ENCODE results near the gene RANBP3.

The RANBP3 gene

DNA sequence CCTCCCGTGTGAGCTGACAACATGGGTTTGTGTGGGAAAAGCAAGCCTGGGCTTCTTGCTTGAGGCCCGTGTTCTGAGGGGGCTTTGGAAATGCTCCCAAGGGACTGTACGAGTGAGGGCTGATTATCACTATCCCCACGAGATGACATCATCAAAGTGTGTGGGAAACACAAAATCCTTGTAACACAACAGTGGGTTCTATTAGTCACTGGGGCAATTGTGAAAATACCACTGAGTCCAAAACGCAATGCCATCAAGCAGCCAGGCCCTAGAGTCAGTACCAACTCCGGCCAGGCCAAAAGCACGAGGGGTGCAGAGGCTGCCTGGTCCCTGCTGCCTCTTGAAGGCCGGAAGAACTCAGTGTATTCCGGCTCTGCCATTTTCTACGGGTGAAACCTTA is 34.3 kb downstream of the RANBP3 start:
- DNase-seq: no peak

DNA sequence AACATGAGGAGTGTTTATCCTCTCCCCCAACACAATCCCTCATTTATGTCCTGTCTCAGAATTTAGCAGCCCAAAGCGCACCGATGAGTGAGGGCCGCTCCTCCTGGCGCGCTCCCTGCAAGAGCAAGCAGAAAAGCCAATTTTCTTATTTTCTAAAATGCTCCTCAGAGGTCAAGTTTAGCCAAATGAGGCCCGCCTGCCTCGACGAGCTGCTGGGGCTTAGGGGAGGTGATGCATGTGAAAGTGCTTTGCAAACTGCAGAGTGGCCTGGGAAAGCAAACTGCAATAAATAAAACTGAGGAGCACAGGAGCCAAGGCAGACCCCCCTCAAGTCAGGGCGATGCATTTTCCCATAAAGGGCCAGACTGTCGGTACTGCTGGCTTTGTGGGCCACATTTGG is 34.9 kb downstream of the RANBP3 start:
- DNase-seq: no peak

DNA sequence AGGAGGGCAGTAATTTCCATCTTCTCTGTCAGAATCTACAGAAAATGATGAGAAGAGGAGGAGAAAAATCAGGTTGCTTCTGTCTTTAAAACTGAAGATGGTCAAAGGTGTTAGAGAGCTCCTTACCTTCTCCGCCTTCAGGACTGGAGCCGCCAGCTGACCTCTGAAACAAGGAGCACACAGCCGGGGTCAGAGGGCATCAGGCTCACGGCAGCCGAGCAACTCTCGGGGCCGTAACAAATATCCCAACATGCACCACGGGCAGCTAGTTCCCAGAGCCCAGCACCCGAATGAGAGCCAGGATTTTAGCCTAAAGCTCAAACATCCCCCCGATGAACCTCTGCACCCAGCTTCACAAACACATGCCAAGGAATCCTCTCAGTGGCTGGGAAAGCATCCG is 36.3 kb downstream of the RANBP3 start:
- no peak for DNase-seq

DNA sequence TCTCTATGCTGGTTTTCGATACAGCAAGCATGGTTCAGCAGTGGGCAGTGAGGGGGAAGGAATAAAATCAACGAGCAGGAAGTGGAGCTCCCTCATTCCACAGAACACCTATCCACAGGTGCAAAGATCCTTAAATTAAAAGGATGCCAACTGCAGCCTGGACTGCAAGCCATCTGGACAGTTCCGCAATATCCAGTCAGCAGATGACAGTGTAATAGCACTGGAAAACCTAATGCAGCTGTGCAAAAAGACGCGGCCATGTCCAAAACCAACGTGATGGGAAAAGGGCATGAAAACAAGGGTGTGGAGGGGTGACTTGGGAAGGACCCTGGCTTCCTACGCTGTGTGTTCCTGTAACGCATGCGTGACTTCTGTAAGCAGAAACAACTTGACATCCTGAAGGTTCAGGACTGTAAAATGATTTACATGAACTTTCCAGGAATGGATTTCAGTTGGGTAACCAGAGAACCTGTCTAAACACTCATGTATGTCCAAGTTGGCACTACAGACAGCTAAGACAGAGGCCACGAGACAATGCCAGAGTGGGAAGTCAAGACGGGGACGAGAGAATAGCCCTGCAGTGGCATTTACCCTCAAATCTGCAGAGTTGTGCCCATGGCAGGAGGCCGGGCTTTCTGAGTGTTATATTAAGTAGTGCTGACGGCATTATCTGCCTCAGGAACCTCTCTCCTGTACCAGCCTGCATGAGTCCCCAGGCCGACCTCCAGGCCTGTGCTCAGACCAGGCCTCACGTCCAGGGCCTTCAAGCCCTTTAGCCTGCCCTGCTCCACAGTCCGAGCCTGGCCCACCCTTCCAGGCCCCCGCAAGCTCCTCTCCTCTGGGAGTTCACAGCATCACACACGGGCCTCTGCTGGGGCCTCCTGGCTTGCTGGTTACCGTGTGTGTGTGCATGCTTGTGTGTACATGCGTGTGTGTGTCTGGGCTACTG is 37.4 kb downstream of the RANBP3 start:
- no peak for DNase-seq

DNA sequence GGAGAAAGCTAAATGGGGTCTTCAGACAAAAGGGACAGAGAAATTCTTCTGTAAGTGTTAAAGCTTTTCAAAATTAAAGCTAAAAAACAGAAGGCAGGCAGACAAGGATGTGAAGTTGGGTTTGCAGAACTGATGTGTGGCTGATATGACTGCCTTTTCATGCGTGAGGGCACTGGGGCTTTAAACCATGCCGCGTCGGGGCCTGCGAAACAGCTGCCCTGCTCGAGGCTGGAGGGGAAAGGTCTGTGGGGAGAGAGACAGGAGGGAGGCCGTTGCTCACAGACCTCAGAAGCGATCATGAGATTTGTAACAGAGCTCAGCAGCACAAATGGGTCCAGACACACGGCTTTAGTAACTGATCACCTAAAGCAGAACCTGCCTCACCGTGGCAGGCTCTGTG is 40.4 kb downstream of the RANBP3 start:
- DNase-seq: no peak

DNA sequence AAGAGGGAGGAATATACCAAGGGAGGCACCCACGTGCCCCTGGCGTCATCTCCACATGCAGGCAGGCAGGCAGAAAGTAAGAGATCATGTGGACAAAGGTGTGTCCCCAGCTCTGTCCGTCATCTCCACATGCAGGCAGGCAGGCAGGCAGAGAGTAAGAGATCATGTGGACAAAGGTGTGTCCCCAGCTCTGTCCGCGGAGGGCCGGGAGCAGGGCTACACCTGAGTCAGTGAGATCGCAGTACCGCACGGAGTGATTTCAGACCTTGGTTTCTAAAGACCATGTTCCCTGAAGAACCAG is 41.7 kb downstream of the RANBP3 start:
- no peak for DNase-seq

DNA sequence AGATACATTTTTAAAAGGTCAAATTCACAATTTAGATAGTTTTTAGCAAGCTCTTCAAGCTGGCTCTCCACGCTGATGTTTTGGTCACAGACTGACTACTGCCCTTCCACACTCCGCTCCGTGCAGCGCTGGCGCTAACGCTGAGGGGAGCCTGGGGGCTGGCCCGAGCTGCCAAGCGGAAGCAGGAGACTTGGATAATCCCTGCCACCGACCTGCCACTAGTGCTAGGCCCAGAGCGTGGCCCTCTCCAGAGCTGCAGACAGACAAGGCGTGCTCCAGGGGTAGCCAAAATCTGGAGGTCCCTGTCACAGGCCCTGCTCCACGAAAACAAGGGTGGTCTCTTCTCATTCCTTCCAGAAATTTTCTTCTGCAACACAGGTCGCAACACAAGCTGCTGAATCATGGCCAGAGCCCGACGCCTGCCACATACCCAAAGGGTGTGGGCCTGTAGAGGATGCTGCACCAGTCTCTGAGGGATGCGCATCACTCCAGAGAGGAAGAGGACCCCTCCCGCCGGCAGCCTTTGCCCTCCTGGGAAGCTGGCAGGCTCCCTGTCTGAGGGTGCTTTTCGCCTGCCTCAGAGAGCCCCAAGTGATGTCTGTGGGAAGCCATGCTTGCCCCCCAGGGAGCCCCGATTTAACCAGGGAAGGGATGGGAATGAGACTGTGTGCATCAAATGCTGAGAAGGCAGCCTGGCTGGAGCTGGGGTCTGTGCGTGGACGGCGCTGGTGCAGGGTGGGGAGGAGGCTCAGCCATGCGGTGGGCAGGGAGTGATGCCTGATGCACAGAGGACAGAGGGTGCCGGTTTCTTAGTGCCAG is 42.3 kb downstream of the RANBP3 start:
- DNase-seq: no peak

DNA sequence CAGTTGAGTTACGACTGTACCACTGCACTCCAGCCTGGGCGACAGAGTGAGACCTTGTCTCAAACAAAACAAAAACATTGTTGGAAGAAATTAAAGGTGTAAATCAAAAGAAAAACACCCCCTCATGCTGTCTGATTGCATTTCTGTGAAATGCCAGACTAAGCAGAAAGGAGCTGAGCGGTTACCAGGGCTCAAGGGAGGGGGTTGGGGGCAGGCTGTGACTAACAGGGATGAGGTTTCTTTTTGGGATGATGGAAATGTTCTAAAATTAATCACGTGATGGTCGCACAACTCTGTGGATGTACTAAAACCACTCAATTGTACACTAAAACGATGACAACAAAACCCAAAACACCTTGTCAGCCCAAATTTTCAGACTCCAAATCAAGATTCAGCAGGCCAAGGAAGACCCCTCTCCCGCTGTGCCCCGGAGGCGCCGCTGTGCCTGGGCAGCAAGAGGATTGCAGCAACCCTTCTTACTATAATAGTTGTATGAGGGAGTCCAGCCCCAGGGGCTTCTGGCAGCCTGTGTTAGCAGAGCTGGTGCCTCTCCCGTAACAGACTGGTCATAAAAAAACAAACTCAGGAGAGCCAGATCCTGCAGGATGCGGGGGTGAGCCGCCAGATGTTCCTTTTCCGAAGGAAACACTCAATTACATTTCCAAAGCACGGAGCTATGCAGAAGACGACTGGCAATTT is 43.0 kb downstream of the RANBP3 start:
- no peak for DNase-seq

DNA sequence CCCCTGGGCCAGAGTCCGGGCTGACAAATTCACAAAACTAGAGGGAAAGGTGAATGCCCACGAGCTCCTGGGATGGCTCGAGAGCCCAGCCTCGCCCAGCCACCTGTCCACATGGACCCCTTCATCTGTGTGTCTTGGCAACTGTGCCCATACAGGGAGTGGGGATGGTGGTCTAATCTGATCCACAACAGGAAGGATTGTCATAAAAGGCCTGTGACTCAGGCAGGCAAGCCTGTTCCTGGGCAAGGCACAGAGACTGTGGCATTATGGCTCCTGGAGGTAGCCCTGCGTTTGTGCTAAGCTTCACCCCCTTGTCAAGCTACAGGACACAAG is 43.9 kb downstream of the RANBP3 start:
- no peak for DNase-seq

DNA sequence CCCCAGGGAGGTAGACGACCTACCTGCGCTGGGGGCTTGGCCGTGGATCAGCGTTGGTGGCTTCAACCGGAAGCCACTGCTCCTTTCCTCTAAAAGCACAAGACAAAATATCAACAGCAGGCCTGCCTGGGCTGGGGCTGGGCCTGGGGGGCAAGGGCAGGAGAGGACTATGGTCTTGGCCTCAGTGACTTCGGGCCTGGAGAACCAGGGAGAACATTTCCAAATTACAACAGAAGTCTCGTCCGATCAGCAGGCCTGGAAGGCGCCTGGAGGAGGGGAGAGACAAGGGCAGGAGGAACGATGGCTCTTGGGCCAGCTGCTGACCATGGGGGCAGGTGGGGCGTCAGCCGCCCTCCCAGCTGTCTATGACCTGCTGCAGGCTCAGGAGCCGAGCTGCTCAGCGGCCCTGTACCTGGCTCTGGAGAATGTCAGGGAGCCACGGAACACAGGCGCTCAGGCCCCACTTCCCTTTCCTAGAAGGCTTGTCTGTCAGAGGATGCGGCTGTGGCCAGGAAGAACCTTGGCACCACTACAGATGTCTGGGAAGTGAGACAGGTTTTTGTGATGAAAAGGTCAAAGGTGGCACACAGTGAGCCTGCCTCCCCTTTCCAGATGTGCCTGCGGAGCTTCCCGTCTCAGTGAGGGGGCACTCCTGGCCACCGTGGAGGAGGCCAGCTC is 44.4 kb downstream of the RANBP3 start:
- DNase-seq: no peak

DNA sequence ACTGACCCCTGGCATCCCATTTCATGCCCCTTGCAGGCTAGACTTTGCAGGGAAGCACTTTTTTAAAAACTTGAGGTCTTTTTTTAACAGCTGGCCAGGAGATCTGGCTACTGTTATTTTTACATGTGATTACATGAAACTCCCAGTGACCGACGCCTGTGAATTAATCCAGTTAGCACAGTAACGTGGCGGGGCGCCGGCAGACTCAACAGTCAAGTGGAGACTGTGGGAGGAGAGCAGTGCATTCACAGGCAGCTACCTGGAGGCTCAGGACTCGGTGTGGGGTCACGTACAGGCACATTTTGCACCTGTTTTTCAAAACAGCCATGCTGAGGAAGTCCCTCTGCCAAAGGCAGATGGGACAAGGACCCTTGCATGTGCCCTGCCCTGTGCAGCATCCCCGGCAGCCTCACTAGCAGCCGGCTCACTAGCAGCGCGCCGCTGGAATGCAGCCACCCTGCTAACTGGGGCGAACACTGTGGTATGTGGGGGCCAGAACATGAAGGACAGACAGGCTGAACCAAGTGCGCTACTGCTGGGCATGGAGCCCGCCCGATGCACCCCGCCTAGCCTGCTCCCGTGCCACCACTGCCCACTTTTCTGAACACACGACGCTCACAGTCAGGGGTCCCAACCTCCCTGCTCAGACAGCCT is 45.2 kb downstream of the RANBP3 start:
- no peak for DNase-seq

DNA sequence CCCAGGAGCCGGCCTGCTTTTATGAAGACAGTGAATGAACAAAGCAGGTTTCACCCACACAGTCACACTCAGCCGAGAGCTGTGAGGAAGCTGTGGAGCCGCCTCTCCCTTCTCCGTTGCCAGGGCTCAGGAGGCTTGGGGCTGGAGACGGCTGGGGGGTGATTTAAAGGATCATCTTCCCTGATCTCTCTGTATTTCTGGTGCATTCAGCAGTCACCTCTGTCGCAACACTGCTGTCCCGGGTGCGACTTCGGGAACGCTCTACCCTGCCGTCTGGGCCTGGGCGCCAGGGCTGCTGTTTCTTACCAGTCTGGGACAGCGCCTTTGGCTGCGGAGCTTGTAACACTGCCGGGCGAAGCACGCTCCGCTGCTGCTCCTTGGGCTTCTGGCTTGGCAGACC is 45.8 kb downstream of the RANBP3 start:
- no peak for DNase-seq

DNA sequence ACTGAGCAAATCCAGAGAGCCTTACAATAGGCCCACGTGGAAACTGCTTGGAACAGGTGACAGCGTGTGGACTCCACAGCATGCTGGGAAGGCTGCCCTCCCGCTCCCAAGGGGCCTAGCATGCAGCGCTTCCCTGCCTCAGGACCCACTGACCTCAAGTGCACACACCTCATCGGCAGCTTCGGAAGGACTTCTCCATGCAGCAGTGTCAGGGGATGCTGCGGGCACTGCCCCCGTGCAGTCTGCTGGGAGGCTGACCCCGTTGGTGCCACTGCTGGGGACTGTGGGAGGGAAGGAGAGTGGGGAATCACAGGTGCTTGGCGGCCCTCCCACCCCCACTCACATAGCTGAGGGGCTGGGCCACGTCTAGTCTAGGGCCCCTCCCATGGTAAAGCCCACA is 46.7 kb downstream of the RANBP3 start:
- no peak for DNase-seq

DNA sequence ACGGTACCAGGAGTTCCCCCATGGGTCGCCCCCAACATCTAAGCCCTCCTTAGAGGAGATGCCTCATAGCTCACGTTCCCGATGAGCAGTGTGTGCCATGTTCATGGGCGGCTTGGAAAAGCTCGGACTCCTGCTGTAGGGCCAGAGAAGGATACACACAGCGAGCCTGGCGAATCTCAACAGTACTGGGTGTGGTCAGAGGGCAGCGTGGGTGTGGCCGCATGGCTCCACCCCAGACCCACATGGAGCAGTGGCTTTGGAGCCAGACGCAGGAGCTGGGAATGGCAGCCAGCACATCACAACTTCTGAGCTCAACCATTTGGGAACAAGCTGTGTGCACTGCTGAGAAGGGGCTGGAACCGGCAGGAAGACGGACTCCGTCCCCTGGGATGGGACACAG is 48.3 kb downstream of the RANBP3 start:
- no peak for DNase-seq

DNA sequence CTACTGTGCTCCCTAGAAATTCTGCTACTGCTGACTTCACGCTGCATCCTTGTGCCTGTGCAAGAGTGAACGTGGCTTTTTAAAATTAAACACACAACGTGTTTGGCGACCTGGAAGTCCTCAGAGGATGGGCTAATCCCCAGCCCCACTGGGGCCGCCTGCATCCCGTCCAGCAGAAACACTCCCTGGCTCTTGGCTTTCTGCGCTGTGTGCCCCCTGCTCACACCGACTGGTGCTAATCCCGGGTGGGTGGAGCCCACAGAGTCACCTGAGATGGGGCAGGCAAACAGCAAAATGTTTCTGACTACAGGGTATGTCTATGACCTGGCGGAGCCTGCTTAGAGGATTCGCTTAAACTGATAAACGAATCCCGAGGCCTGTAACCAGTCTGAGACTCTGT is 48.8 kb downstream of the RANBP3 start:
- DNase-seq: no peak

DNA sequence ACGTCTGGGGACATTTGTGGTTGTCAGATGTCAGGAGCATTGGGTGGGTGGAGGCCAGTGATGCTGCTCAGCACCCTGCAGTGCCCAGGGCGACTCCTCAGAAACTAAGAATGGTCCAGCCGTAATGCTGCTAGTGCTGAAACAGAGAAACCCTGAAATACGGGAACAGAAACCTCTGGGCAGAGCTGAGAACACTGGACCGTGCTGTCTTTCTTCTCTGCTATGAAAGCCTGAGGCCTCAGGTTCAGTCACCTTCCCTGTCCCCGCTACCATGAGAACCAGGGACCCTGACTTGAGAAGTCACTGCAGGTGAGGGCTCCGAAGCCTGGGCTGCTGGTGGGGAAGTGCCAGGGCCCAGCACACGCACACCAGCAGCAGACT is 50.5 kb downstream of the RANBP3 start:
- DNase-seq: no peak

DNA sequence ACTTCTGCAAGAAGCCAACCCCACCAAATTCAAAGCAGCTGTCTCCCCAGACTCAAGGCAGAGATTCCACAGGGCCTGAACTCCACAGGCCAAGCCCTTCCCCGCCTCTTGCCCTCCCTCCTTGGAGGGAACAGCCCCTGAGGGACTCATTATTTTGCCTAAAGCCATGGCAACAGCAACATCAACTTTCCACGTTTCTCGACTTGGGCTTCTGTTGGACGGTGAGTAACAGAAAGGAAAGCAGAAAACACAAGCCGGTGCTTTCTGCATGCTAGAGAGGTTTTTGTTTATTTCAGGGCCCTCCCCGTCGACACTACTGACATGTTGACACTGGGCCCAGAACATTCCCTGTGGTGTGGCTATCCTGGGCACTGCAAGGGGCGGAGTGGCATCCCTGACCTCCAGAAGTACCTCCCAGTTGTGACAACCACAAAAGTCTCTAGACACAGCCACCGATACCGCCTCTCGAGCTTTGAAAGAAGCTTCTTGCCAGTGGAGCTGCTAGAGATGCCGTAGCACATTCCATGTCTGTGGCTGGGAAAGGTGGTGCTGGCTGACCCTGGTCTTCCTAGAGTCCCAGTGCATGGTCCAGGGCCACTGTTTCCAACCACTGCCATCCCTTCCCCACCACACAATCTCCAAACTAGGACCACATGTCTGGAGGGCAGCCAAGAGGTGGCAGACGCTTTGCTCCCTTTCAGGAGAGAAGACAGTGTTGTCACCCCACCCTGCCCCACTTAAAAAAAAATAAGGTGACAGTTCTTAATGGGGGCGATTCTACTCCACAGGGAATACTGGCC is 51.1 kb downstream of the RANBP3 start:
- no peak for DNase-seq

DNA sequence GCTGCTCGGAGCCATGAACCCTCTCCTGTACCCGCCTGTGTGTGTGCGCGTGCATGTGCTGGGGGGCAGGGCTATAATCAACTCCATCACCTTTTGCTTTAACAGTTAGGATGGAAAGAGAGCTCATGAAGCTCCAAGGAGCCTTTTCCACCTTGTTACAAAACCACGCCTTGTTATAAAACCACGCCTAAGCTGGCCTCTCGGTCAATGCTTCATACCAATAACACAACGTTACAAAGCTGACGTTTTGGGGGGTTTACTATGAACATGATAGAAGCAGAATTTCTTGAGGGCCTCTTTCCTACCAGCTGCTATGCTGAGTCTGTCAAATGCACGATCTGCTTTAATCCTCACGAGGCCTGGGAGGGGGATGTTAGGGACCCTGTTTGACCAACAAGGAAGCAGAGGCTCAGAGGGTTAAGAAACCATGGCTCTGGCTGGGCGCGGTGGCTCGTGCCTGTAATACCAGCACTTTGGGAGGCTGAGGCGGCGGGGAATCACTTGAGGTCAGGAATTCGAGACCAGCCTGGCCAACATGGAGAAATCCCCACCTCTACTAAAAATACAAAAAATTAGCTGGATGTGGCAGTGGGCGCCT is 52.0 kb downstream of the RANBP3 start:
- DNase-seq: no peak

DNA sequence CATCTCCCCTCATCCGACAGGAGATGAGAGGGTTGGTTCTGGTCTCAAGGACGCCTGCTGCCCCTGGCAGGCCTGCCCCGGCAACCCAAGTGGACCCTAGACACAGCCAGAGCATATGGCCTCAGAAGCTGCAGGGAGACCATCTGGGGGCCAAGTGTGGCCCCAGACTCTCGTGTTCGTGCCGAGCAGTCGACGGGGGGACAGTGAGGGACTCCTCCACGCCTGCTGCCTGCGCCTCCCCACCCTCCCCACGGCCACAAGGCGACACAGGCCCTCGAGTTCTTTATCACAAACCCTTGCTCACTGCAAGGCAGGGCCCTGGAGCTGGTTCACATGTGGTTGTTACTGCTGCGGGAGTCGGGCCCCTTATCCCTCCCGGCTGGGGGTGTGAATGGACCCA is 54.6 kb downstream of the RANBP3 start:
- no peak for DNase-seq

DNA sequence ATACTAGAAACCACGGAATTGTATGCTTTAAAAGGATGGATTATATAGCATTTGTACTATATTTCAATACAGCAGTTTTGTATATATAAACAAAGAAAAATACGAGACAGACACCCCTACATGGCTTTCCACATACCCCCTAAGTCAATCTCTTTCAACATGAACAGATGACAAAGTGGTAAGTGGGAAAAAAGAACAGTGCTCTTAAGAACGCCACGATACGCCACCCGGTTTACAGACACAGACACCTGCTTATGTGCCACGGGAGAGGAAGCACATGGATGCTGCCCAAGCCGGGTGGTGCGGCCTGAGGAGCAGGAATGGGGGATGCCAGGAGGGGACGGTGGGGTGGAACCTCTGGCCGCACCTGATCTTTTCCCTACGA is 55.8 kb downstream of the RANBP3 start:
- no peak for DNase-seq

DNA sequence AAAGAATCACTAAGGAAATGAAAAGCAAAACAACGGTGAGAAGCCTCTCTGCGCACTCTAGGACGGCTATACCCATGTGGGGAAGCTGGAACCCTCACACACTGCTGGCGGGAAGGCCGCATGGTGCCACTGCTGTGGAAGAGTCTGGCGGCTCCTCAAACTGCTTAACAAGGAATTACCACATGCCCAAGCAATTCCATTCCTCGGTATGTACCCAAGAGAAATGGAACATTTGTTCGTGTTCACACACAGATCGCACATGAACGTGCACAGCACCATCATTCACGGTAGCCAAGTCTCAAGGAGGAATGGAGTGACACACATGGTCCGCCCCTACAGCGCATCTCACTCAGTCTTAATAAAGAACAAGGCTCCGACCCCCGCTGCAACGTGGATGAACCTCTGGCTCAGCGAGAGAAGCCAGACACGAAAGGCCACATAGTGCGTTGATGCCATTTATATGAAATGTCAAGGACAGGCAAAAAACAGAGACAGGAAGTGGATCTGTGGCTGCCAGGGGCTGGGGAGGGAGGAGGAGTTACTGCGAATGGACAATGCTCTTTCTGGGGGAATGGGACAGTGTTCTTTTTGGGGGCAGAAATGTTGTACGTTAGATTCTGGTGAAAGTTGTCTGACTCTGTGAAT is 56.3 kb downstream of the RANBP3 start:
- DNase-seq: no peak
